Right forelimb (tissue), 1 donor: ENCODE results near the gene FASTK.

Experiments used
- DNase-seq: peaks from one replicate; pipeline ENCODE4 v3.0.0-alpha.2; 2018

The FASTK gene

DNA sequence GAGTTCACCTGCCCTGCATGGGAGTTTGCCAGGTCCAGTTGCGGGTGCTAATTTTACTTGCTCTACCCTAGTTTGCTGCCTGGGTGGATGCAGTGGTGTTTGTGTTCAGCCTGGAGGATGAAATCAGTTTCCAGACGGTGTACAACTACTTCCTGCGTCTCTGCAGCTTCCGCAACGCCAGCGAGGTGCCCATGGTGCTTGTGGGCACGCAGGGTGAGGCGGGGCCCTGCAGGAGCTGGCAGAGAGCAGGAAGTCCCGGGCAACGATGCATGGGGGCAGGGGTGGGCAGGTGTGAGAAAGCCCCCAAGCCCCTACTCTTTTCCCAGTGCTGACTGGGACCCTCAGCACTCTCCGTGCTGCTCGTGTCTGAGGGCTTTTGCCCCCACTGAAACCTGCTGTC lies 37.0 kb upstream of the FASTK start:
- DNase-seq, result no peak

- DNase-seq, result no peak
Measured at GRCh38 chr7:151116603-151117440, 36.2 kb upstream of the FASTK start.

- DNase-seq, result no peak
Measured at GRCh38 chr7:151115836-151116418, 35.3 kb upstream of the FASTK start.

- no peak for DNase-seq
Measured at GRCh38 chr7:151115121-151115835, 34.7 kb upstream of the FASTK start.

GRCh38 chr7:151114151-151115090 lies 33.8 kb upstream of the FASTK start:
- no peak for DNase-seq

GRCh38 chr7:151113344-151114150 lies 32.9 kb upstream of the FASTK start:
- no peak for DNase-seq

- peak; percentile 82 for DNase-seq
Measured at GRCh38 chr7:151110941-151111645, 30.5 kb upstream of the FASTK start.

DNA sequence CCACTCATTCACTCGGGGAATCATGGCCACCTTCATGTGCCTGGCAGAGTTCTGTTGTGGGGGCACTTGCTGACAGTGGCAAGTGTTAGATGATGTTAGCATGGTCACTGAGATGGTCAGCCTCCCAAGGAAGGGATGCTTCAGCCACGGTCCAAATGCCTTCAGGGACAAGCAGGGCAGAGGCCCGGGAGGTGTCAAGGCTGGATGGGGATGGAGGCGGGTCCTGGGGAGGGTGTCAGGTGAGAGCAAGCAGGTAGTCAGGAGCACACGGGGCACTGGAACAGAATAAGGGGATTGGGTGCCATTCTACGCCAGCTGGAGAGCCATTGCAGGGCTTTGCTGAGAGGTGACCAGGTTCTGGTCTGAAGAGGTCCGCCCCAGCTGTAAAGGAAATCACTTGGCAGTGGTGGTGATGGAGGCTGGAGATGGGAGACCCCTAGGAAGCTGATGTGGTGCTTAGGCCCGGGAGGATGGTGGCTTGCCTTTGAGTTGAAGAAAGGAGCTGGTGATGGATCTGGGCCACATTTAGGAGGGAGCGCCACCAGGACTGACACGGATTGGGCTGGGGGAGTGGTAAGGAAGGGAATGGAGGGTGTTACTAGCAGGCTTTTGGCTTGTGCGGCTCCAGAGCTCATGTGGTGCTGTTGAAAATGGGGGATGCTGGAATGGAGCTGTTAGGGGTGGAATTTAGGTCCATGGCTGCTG lies 29.8 kb upstream of the FASTK start:
- no peak for DNase-seq

- DNase-seq, result no peak
Measured at GRCh38 chr7:151109094-151110048, 28.8 kb upstream of the FASTK start.

GRCh38 chr7:151107882-151108281 lies 27.3 kb upstream of the FASTK start:
- no peak for DNase-seq

DNA sequence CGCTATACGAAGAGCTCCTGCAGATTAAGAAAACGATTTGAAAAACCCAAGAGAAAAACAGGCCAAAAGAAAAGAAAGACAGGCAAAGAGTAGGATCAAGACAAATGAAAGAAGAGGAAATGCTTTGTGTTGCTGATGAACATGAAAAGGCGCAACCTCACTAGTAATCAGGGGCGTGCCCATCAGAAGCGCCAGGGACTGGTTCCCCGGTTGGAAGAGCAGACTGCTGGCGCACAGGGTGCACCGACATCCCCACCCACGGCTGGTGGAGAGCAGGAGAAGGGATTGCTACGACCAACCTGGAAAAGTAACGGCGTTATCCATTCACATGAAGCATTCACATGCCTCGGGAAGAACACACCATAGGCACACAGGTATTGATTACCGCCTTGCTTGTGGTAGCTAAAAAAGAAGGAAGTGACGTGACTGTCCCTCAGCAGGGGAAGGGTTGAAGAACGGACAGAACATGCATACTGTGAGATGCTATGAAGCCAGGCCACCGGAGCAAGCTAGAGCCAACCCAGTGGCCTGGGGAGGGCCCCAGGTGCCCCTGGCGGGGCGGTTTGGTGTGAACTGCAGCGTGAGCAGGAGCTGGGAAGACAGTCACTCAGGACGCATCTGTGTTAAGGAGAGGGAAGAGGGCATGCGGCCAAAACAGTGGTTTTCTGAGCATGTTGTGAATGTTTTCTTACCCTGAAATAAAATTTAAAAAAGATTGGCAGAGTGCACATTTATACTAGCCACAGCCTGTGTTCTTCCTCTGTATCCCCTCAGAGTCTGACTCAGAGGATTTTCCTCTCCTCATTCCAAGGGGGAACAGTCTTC lies 24.0 kb upstream of the FASTK start:
- DNase-seq, result no peak

DNA sequence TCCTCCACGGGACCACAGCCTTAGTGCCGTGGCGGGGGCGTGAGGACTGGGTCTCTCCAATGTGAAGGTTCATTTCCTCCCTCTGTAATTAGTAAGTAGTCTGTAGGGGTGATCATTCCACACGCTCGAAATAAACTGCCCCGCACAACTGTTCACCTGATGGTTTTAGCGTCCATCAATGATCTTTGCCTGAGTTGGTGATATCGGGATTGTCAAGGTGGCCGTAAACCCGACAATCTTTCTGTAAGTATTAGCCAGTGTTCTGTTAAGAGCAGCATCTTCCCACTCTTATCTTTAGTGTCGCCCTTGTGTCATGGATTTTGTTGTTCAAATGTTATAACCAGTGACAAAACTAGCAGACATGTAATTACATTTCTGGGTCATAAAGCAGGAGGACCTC lies 23.4 kb upstream of the FASTK start:
- no peak for DNase-seq

- DNase-seq, result no peak
Measured at GRCh38 chr7:151102991-151103390, 22.4 kb upstream of the FASTK start.

DNA sequence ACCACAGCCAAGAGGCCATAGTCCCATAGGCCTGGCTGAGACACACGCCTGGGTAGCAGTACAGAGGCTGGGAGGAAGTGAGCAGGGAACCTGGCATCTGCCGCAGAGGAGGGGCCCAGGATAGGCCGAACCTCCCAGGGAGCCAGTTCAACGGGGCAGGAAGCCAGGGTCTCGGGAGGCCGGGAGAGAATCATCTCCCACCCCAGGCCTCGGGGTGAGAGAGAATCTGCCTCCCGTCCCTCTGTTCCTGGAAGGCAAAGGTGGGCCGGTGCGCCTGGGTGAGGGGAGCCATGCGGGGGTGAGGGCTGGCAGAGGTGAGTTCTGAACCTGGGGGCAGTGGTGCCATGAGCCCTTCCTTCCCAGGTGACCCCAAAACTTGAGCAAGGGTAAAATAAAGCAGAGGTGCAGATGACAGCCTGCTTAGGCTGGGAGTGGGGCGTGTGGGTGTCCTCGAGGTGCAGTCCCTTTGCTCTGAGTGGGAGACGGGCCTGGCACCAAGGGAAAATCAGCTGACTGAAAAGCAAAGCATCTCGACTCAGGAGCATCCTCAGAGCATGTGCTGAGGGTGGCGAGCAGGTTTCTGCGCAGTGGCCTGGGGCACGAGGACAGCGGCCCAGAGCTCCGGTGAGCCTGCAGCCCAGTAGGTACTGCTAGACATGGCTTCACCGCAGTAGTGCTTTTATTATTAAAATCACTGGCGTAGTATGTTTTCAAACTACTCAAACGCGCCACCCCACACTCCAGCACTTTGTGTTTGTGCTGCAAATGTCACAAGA lies 21.2 kb upstream of the FASTK start:
- DNase-seq, result no peak

DNA sequence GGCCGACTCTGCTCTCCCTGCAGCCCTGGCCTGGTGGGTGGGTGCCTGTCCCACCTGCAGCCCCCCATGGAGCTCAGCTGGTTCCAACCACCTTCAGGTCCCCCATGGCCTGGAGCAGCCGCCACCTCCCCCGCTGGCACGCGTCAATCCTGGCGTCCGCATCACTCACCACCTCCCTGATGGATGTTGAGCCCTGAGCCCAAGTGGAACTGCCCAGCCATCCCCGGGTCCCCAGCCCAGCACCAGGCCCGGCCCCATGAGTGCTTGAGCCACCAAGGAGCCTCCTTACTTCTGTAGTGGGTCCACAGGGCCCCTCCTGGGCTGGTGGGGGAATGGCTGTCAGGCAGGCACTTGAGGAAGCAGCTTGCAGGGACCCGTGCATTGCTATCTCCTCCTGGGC lies 20.3 kb upstream of the FASTK start:
- no peak for DNase-seq

GRCh38 chr7:151099486-151100211 lies 19.0 kb upstream of the FASTK start:
- DNase-seq, result no peak
